ENCODE results near the gene THSD7B. TPM values are rescaled to one million over a fixed set of nuclear protein-coding genes. Genes with fewer than 3 reads are reported as not detected.

Gene THSD7B
- polyA plus RNA-seq, 2 of the 4 experiments (the other 2 are of a cell fraction) = not detected

DNA sequence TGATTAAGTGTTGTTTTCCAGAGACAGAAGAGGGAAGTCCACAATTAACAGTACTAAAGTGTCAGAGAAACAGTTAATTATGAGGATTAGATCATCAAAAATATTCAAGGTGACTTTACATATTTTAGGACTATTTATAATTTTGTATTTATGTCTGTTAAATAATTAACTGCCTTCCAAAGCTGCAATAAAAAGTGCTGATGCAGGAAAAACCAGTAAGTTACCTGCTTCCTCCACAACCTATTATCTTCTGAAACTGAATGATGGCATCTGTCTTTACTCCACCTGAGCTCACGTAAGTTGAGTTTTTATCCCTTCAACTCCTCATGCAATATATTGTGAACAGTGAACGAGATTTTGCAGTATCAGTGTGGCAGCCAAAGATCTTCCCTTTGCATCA lies 570.7 kb downstream of the THSD7B start:
- ATAC-seq (no peak), FAIRE-seq (no peak), DNase-seq (ENCODE audit: low read depth in 1 of 2, low spot score in 1 of 2) (no peak)
- POLR2A ChIA-PET = no interaction called here
- Histone ChIP-seq H3K27ac (no peak overlapping the region), H3K4me2 (no peak overlapping the region), H3K4me1 (no peaks in the 10 kb centered on the region), H3K4me3 (no peak overlapping the region), H3K9me3 (no peaks in the 10 kb centered on the region)
- TF ChIP-seq, protein P1, sequence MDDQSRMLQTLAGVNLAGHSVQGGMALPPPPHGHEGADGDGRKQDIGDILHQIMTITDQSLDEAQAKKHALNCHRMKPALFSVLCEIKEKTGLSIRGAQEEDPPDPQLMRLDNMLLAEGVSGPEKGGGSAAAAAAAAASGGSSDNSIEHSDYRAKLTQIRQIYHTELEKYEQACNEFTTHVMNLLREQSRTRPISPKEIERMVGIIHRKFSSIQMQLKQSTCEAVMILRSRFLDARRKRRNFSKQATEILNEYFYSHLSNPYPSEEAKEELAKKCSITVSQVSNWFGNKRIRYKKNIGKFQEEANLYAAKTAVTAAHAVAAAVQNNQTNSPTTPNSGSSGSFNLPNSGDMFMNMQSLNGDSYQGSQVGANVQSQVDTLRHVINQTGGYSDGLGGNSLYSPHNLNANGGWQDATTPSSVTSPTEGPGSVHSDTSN (IDR thresholded peaks at IDR 0.05) = no peak
- peak; percentile 82 for TF ChIP-seq MAFK (IDR thresholded peaks at IDR 0.05; ENCODE audit: partially characterized antibody)
- CTCF ChIA-PET = no interaction called here
- 0% methylated on average over 2 of the region's 2 CpGs for WGBS (ENCODE audit: missing lambda C conversion rate)

DNA sequence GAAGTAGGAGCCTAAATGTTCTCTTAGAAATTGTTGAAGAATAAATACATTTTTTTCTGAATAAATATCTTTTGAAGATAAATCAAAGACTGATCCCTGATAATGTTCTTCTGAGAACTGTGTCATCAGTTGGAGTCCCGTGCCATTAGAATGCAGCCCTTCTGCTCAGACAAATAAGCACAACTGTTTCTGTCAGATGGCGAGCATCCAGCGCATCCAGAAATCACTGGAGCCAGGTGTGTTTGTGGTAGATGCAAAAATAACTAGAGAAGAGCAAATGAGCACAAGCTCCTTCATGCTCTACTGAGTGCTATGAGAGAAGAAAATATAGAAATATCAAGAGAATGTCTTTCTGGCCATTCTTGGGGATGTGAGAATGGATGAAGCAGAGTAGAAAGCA lies 573.7 kb downstream of the THSD7B start:
- ATAC-seq = no peak
- no peaks in the 10 kb centered on the region for H3K9me3 ChIP-seq
- TF ChIP-seq JUN (IDR thresholded peaks at IDR 0.05) = no peak
- TF ChIP-seq, protein P2, sequence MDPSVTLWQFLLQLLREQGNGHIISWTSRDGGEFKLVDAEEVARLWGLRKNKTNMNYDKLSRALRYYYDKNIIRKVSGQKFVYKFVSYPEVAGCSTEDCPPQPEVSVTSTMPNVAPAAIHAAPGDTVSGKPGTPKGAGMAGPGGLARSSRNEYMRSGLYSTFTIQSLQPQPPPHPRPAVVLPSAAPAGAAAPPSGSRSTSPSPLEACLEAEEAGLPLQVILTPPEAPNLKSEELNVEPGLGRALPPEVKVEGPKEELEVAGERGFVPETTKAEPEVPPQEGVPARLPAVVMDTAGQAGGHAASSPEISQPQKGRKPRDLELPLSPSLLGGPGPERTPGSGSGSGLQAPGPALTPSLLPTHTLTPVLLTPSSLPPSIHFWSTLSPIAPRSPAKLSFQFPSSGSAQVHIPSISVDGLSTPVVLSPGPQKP (IDR thresholded peaks at IDR 0.05; ENCODE audit: low read depth, low read length) = no peak
- TF ChIP-seq MAFK (IDR thresholded peaks at IDR 0.05; ENCODE audit: partially characterized antibody) = no peak
- TF ChIP-seq RARB (CRISPR knock-in tag; IDR thresholded peaks at IDR 0.05) = no peak
- no peak for TF ChIP-seq KDM1A (IDR thresholded peaks at IDR 0.05; ENCODE audit: low read depth)
- TF ChIP-seq RCOR1 (IDR thresholded peaks at IDR 0.05; ENCODE audit: low read depth, low read length) = no peak
- no peak for TF ChIP-seq ZSCAN20 (CRISPR knock-in tag; IDR thresholded peaks at IDR 0.05)
- no peak for TF ChIP-seq SREBF2 (IDR thresholded peaks at IDR 0.05)
- TF ChIP-seq, protein P3, sequence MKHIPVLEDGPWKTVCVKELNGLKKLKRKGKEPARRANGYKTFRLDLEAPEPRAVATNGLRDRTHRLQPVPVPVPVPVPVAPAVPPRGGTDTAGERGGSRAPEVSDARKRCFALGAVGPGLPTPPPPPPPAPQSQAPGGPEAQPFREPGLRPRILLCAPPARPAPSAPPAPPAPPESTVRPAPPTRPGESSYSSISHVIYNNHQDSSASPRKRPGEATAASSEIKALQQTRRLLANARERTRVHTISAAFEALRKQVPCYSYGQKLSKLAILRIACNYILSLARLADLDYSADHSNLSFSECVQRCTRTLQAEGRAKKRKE (CRISPR knock-in tag; IDR thresholded peaks at IDR 0.05; ENCODE audit: low read depth) = no peak
- no peak for TF ChIP-seq NFE2L2 (conservative IDR thresholded peaks at IDR 0.05; ENCODE audit: low read length)
- TF ChIP-seq MYC (IDR thresholded peaks at IDR 0.05; ENCODE audit: borderline replicate concordance, low read length) = no peak
- TF ChIP-seq ESRRA (IDR thresholded peaks at IDR 0.05; ENCODE audit: borderline replicate concordance, low read length) = no peak
- TF ChIP-seq CHD4 (IDR thresholded peaks at IDR 0.05; ENCODE audit: borderline replicate concordance) = no peak
- no peak for TF ChIP-seq FOXS1 (CRISPR knock-in tag; IDR thresholded peaks at IDR 0.05)
- ChIA-PET POLR2A (no interaction called here), CTCF (interaction anchor here (0.7 to 0.8 kb wide), 2 partner anchors 10 to 252 kb away, joined by 3 read pairs; no protein-coding TSS in a partner anchor)
- H3K4me1 ChIP-seq = no peaks in the 10 kb centered on the region
- 2% methylated on average over 3 of the region's 3 CpGs for WGBS (ENCODE audit: missing lambda C conversion rate)
- FAIRE-seq = no peak
- H3K4me2 ChIP-seq = no peak overlapping the region
- no peak overlapping the region for H3K4me3 ChIP-seq
- DNase-seq (ENCODE audit: low read depth in 1 of 2, low spot score in 1 of 2) = no peak
- H3K27ac ChIP-seq = no peak overlapping the region

DNA sequence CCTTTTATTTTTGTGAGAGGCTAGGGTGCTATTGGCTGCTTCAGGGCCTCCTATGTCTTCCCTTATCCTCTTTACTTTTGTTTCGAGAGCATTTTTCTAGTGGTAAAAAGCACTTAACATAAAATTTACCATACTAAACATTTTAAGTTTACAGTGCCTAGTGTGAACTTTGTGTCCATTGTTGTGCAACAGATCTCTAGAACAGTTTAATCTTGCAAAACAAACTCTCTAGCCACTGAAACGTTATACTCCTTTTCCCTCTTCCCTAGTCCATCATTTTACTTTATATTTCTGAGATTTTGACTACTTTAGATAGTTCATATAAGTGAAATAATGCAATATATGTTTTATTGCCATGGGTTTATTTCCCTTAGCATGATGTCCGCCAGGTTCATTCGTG lies 580.6 kb downstream of the THSD7B start:
- WGBS (ENCODE audit: missing lambda C conversion rate) = 8% methylated on average over 4 of the region's 4 CpGs
- no peaks in the 10 kb centered on the region for H3K9me3 ChIP-seq
- ChIA-PET CTCF (no interaction called here), POLR2A (no interaction called here)
- ATAC-seq (no peak), FAIRE-seq (no peak), DNase-seq (ENCODE audit: low read depth in 1 of 2, low spot score in 1 of 2) (no peak)
- H3K4me3 ChIP-seq = no peak overlapping the region
- no peak for TF ChIP-seq CEBPB (IDR thresholded peaks at IDR 0.05)
- no peak for TF ChIP-seq JUN (IDR thresholded peaks at IDR 0.05)
- no peak for TF ChIP-seq MAZ (IDR thresholded peaks at IDR 0.05; ENCODE audit: borderline replicate concordance, low read depth, low read length)
- no peak for TF ChIP-seq FOSL2 (IDR thresholded peaks at IDR 0.05)
- no peak for TF ChIP-seq FOSL2 (CRISPR knock-in tag; IDR thresholded peaks at IDR 0.05)
- no peak for TF ChIP-seq BHLHE40 (IDR thresholded peaks at IDR 0.05; ENCODE audit: low read depth, low read length)
- TF ChIP-seq POLR2AphosphoS2 (conservative IDR thresholded peaks at IDR 0.05; ENCODE audit: low read length) = no peak
- TF ChIP-seq CBX8 (IDR thresholded peaks at IDR 0.05) = no peak
- TF ChIP-seq ESRRA (IDR thresholded peaks at IDR 0.05; ENCODE audit: borderline replicate concordance, low read length) = no peak
- no peak for TF ChIP-seq EHMT2 (IDR thresholded peaks at IDR 0.05; ENCODE audit: low read depth)
- no peak for TF ChIP-seq NFE2L2 (conservative IDR thresholded peaks at IDR 0.05; ENCODE audit: low read length)
- TF ChIP-seq PHF8 (IDR thresholded peaks at IDR 0.05; ENCODE audit: borderline replicate concordance, low read depth) = no peak
- H3K4me2 ChIP-seq = no peak overlapping the region
- H3K27ac ChIP-seq = no peak overlapping the region
- H3K4me1 ChIP-seq = no peaks in the 10 kb centered on the region
